Endothelial cell (in vitro differentiated cells): Measurements from ENCODE around the gene CEP85. TPM values are rescaled to one million over a fixed set of nuclear protein-coding genes. Genes with fewer than 3 reads are reported as not detected.

Experiments used
- DNase-seq: peaks from one replicate; pipeline ENCODE4 v3.0.0; 2021; ENCODE audit warnings: low spot score
- H3K27ac Mint-ChIP-seq: one replicate; pipeline ENCODE4 v1.8.0; 2021; ENCODE audit warnings: mixed read lengths, inconsistent platforms; ENCODE audit not compliant: unreplicated experiment
- H3K27me3 Mint-ChIP-seq: one replicate; pipeline ENCODE4 v1.8.0; 2021; ENCODE audit warnings: mild to moderate bottlenecking, moderate library complexity, mixed read lengths, inconsistent platforms; ENCODE audit not compliant: unreplicated experiment
- H3K36me3 Mint-ChIP-seq: one replicate; pipeline ENCODE4 v1.8.0; 2021; ENCODE audit warnings: mild to moderate bottlenecking, low read depth, mixed read lengths, inconsistent platforms; ENCODE audit not compliant: unreplicated experiment
- H3K4me1 Mint-ChIP-seq: one replicate; pipeline ENCODE4 v1.8.0; 2021; ENCODE audit warnings: mild to moderate bottlenecking, mixed read lengths, inconsistent platforms; ENCODE audit not compliant: unreplicated experiment
- H3K4me3 Mint-ChIP-seq: one replicate; pipeline ENCODE4 v1.8.0; 2021; ENCODE audit warnings: mild to moderate bottlenecking, mixed read lengths, inconsistent platforms; ENCODE audit not compliant: unreplicated experiment
- H3K9me3 Mint-ChIP-seq: one replicate; pipeline ENCODE4 v1.8.0; 2021; ENCODE audit warnings: mixed read lengths, inconsistent platforms; ENCODE audit not compliant: unreplicated experiment
- total RNA-seq: library from RNA; stranded (reverse); fragmentation: NEBNext Ultra II Directional; extraction: Animal tissue kit (Norgen Biotek cat#: 25700); gene quantifications from one replicate; pipeline ENCODE4 v1.2.1, GENCODE V29; 2021; ENCODE audit not compliant: unreplicated experiment
- TF ChIP-seq, protein P1 (sequence below): fragments of 200-600 bp; sonication (generic); IDR thresholded peaks from one replicate; pipeline ENCODE4 v1.5.0; 2021; ENCODE audit warnings: antibody characterized with exemption; ENCODE audit not compliant: unreplicated experiment

Gene CEP85
- total RNA-seq, 1 donor from 2014 or later, result 9.7 TPM

DNA sequence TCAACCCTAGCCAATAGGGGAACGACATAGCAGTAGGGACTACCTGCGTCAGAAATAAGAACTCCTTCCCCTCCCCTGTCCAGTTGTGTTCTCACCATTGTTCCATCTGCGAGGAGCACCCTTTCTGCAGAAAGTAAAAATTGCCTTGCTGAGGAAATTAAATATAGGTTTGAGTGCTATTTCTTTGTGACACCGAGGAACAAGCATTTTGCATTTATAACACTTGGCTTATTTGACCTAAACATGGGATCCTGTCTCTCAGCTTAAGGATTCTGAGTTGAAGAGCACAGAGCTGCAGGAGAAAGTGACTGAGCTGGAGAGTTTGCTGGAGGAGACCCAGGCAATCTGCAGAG lies 35.2 kb downstream of the CEP85 start:
- H3K4me1 Mint-ChIP-seq, result no peaks in the 10 kb centered on the region
- H3K4me3 Mint-ChIP-seq, result peak overlapping the region; percentile 3
- no peak overlapping the region for H3K27ac Mint-ChIP-seq
- H3K9me3 Mint-ChIP-seq, result peaks cover 6% of the 10 kb centered on the region
- H3K36me3 Mint-ChIP-seq, result peaks cover 25% of the 10 kb centered on the region
- DNase-seq, result no peak
- peaks cover 3% of the 10 kb centered on the region for H3K27me3 Mint-ChIP-seq
- TF ChIP-seq, protein P1, sequence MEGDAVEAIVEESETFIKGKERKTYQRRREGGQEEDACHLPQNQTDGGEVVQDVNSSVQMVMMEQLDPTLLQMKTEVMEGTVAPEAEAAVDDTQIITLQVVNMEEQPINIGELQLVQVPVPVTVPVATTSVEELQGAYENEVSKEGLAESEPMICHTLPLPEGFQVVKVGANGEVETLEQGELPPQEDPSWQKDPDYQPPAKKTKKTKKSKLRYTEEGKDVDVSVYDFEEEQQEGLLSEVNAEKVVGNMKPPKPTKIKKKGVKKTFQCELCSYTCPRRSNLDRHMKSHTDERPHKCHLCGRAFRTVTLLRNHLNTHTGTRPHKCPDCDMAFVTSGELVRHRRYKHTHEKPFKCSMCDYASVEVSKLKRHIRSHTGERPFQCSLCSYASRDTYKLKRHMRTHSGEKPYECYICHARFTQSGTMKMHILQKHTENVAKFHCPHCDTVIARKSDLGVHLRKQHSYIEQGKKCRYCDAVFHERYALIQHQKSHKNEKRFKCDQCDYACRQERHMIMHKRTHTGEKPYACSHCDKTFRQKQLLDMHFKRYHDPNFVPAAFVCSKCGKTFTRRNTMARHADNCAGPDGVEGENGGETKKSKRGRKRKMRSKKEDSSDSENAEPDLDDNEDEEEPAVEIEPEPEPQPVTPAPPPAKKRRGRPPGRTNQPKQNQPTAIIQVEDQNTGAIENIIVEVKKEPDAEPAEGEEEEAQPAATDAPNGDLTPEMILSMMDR, result no peak

DNA sequence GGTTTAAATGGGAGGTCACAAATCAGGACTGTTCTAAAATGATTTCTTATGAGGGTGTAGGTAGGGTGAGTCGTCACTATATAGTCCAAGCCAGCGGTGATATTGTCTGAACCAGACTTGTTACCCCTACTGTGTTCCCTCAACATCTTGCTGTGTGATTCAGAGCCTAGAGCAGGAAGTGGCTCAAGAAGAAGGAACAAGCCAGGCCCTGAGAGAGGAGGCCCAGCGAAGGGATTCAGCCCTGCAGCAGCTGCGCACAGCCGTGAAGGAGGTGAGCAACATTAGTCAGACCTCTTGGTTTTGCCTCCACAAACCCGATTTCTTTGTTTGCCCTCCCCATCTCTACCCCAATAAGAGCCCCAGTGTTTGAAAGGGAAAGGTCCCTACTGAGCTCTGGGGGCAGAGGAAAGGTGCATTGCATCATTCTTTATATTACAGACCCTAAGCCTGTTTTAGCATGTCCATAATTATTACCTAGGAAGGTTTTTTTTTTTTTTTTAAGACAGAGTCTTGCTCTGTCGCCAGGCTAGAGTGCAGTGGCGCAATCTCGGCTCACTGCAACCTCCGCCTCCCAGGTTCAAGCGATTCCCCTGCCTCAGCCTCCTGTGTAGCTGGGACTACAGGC lies 40.9 kb downstream of the CEP85 start:
- no peak overlapping the region for H3K27ac Mint-ChIP-seq
- peaks cover 17% of the 10 kb centered on the region for H3K4me1 Mint-ChIP-seq
- peaks cover 15% of the 10 kb centered on the region for H3K36me3 Mint-ChIP-seq
- TF ChIP-seq, protein P1, result no peak
- DNase-seq, result no peak
- no peak overlapping the region for H3K4me3 Mint-ChIP-seq
- H3K27me3 Mint-ChIP-seq, result peaks cover 3% of the 10 kb centered on the region
- H3K9me3 Mint-ChIP-seq, result no peaks in the 10 kb centered on the region

- Mint-ChIP-seq H3K4me1 (peaks cover 19% of the 10 kb centered on the region), H3K4me3 (peak overlapping the region; percentile 21), H3K36me3 (peaks cover 15% of the 10 kb centered on the region), H3K9me3 (no peaks in the 10 kb centered on the region), H3K27me3 (peaks cover 3% of the 10 kb centered on the region), H3K27ac (peak overlapping the region; percentile 27)
- peak; percentile 85 for DNase-seq
- TF ChIP-seq, protein P1, result peak; percentile 90
Measured at GRCh38 chr1:26275580-26276431, 41.8 kb downstream of the CEP85 start.

DNA sequence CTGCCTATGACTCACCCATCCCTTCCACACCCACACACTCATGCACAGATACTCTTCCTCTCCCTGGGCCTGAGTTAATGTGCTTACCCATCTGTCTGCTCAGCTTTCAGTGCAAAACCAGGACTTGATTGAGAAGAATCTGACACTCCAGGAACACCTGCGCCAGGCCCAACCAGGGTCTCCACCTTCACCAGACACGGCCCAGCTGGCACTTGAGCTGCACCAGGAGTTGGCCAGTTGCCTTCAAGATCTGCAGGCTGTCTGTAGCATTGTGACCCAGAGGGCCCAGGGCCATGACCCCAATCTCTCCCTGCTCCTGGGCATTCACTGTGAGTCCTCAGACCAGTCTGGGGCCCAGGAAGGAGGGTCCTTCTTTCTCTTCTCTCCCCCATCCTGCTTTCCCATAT lies 42.4 kb downstream of the CEP85 start:
- no peak overlapping the region for H3K27ac Mint-ChIP-seq
- peaks cover 7% of the 10 kb centered on the region for H3K27me3 Mint-ChIP-seq
- H3K9me3 Mint-ChIP-seq, result no peaks in the 10 kb centered on the region
- TF ChIP-seq, protein P1, result no peak
- H3K4me1 Mint-ChIP-seq, result peaks cover 24% of the 10 kb centered on the region
- DNase-seq, result no peak
- H3K36me3 Mint-ChIP-seq, result peaks cover 20% of the 10 kb centered on the region
- no peak overlapping the region for H3K4me3 Mint-ChIP-seq

- Mint-ChIP-seq H3K27me3 (peaks cover 10% of the 10 kb centered on the region), H3K27ac (no peak overlapping the region), H3K36me3 (peaks cover 24% of the 10 kb centered on the region), H3K9me3 (no peaks in the 10 kb centered on the region), H3K4me3 (no peak overlapping the region), H3K4me1 (peaks cover 29% of the 10 kb centered on the region)
- TF ChIP-seq, protein P1, result no peak
- no peak for DNase-seq
Measured at GRCh38 chr1:26277261-26277661, 43.3 kb downstream of the CEP85 start.
